ENCODE results near the gene MEPCE. TPM values are rescaled to one million over a fixed set of nuclear protein-coding genes. Genes with fewer than 3 reads are reported as not detected.
A peak's percentile ranks its signal among the peaks of the same experiment; 100 is the strongest.

Gene MEPCE
- total and polyA plus RNA-seq, 4 donors = 18.5 to 41.8 (median 39.0) TPM

- H3K36me3 ChIP-seq (ENCODE audit: control insufficient read depth, insufficient read depth, low read length) = peaks cover 45% of the 10 kb centered on the region
- peaks cover 59% of the 10 kb centered on the region for H3K4me1 ChIP-seq (ENCODE audit: control insufficient read depth, insufficient read depth, low read length)
- H3K27me3 ChIP-seq (ENCODE audit: control insufficient read depth, insufficient read depth, low read length) = no peaks in the 10 kb centered on the region
- no peak overlapping the region for H3K4me3 ChIP-seq (ENCODE audit: low read depth, low read length)
- no peak for DNase-seq (ENCODE audit: low read depth in 4 of 6, low spot score in 6 of 6)
- WGBS (ENCODE audit: insufficient coverage) = 91% methylated on average over 3 of the region's 4 CpGs
- H3K27ac ChIP-seq (ENCODE audit: low read depth, low read length) = no peak overlapping the region
- H3K9me3 ChIP-seq (ENCODE audit: control insufficient read depth, insufficient read depth, low read length) = no peaks in the 10 kb centered on the region
Measured at GRCh38 chr7:100432053-100432452, 2.4 kb downstream of the MEPCE start.

GRCh38 chr7:100432621-100433275, 3.1 kb downstream of the MEPCE start:
- no peak for DNase-seq (ENCODE audit: low read depth in 4 of 6, low spot score in 6 of 6)
- no peak overlapping the region for H3K4me3 ChIP-seq (ENCODE audit: low read depth, low read length)
- no peaks in the 10 kb centered on the region for H3K27me3 ChIP-seq (ENCODE audit: control insufficient read depth, insufficient read depth, low read length)
- peaks cover 58% of the 10 kb centered on the region for H3K4me1 ChIP-seq (ENCODE audit: control insufficient read depth, insufficient read depth, low read length)
- no peaks in the 10 kb centered on the region for H3K9me3 ChIP-seq (ENCODE audit: control insufficient read depth, insufficient read depth, low read length)
- WGBS (ENCODE audit: insufficient coverage) = 90% methylated on average over 17 of the region's 21 CpGs
- no peak overlapping the region for H3K27ac ChIP-seq (ENCODE audit: low read depth, low read length)
- peaks cover 45% of the 10 kb centered on the region for H3K36me3 ChIP-seq (ENCODE audit: control insufficient read depth, insufficient read depth, low read length)

GRCh38 chr7:100433276-100433591, 3.6 kb downstream of the MEPCE start:
- Histone ChIP-seq H3K4me1 (ENCODE audit: control insufficient read depth, insufficient read depth, low read length) (peaks cover 53% of the 10 kb centered on the region), H3K36me3 (ENCODE audit: control insufficient read depth, insufficient read depth, low read length) (peaks cover 45% of the 10 kb centered on the region), H3K27ac (ENCODE audit: low read depth, low read length) (no peak overlapping the region), H3K9me3 (ENCODE audit: control insufficient read depth, insufficient read depth, low read length) (no peaks in the 10 kb centered on the region), H3K4me3 (ENCODE audit: low read depth, low read length) (no peak overlapping the region), H3K27me3 (ENCODE audit: control insufficient read depth, insufficient read depth, low read length) (no peaks in the 10 kb centered on the region)
- 73% methylated on average over 3 of the region's 4 CpGs for WGBS (ENCODE audit: insufficient coverage)
- no peak for DNase-seq (ENCODE audit: low read depth in 4 of 6, low spot score in 6 of 6)

GRCh38 chr7:100433592-100434296, 4.1 kb downstream of the MEPCE start:
- no peak for DNase-seq (ENCODE audit: low read depth in 4 of 6, low spot score in 6 of 6)
- H3K27me3 ChIP-seq (ENCODE audit: control insufficient read depth, insufficient read depth, low read length) = no peaks in the 10 kb centered on the region
- H3K9me3 ChIP-seq (ENCODE audit: control insufficient read depth, insufficient read depth, low read length) = no peaks in the 10 kb centered on the region
- WGBS (ENCODE audit: insufficient coverage) = 96% methylated on average over 7 of the region's 10 CpGs
- peaks cover 45% of the 10 kb centered on the region for H3K36me3 ChIP-seq (ENCODE audit: control insufficient read depth, insufficient read depth, low read length)
- peaks cover 50% of the 10 kb centered on the region for H3K4me1 ChIP-seq (ENCODE audit: control insufficient read depth, insufficient read depth, low read length)
- H3K27ac ChIP-seq (ENCODE audit: low read depth, low read length) = no peak overlapping the region
- H3K4me3 ChIP-seq (ENCODE audit: low read depth, low read length) = no peak overlapping the region

- WGBS (ENCODE audit: insufficient coverage) = 90% methylated on average over 18 of the region's 22 CpGs
- Histone ChIP-seq H3K27me3 (ENCODE audit: control insufficient read depth, insufficient read depth, low read length) (no peaks in the 10 kb centered on the region), H3K4me3 (ENCODE audit: low read depth, low read length) (no peak overlapping the region)
Measured at GRCh38 chr7:100434297-100435144, 4.9 kb downstream of the MEPCE start.

GRCh38 chr7:100435401-100436304, 6.0 kb downstream of the MEPCE start:
- WGBS (ENCODE audit: insufficient coverage) = 2% methylated on average over 81 of the region's 81 CpGs
- H3K27ac ChIP-seq (ENCODE audit: low read depth, low read length) = peak overlapping the region; percentile 87
- no peaks in the 10 kb centered on the region for H3K9me3 ChIP-seq (ENCODE audit: control insufficient read depth, insufficient read depth, low read length)
- peak overlapping the region; percentile 78 for H3K4me3 ChIP-seq (ENCODE audit: low read depth, low read length)
- H3K4me1 ChIP-seq (ENCODE audit: control insufficient read depth, insufficient read depth, low read length) = peaks cover 46% of the 10 kb centered on the region
- H3K36me3 ChIP-seq (ENCODE audit: control insufficient read depth, insufficient read depth, low read length) = peaks cover 44% of the 10 kb centered on the region
- H3K27me3 ChIP-seq (ENCODE audit: control insufficient read depth, insufficient read depth, low read length) = no peaks in the 10 kb centered on the region
- peak in 2 of 6 donors; percentile 25 to 40 for DNase-seq (ENCODE audit: low read depth in 4 of 6, low spot score in 6 of 6)

More at GRCh38 chr7:100434297-100435144, 4.9 kb downstream of the MEPCE start:
- Histone ChIP-seq H3K36me3 (ENCODE audit: control insufficient read depth, insufficient read depth, low read length) (peaks cover 45% of the 10 kb centered on the region), H3K9me3 (ENCODE audit: control insufficient read depth, insufficient read depth, low read length) (no peaks in the 10 kb centered on the region), H3K27ac (ENCODE audit: low read depth, low read length) (no peak overlapping the region), H3K4me1 (ENCODE audit: control insufficient read depth, insufficient read depth, low read length) (peaks cover 50% of the 10 kb centered on the region)
- no peak for DNase-seq (ENCODE audit: low read depth in 4 of 6, low spot score in 6 of 6)

GRCh38 chr7:100437150-100438100, 7.8 kb downstream of the MEPCE start:
- 97% methylated on average over 16 of the region's 28 CpGs for WGBS (ENCODE audit: insufficient coverage)
- H3K27ac ChIP-seq (ENCODE audit: low read depth, low read length) = no peak overlapping the region
- no peaks in the 10 kb centered on the region for H3K27me3 ChIP-seq (ENCODE audit: control insufficient read depth, insufficient read depth, low read length)
- DNase-seq (ENCODE audit: low read depth in 4 of 6, low spot score in 6 of 6) = no peak
- no peak overlapping the region for H3K4me3 ChIP-seq (ENCODE audit: low read depth, low read length)
- H3K9me3 ChIP-seq (ENCODE audit: control insufficient read depth, insufficient read depth, low read length) = no peaks in the 10 kb centered on the region
- H3K4me1 ChIP-seq (ENCODE audit: control insufficient read depth, insufficient read depth, low read length) = peaks cover 28% of the 10 kb centered on the region
- peaks cover 36% of the 10 kb centered on the region for H3K36me3 ChIP-seq (ENCODE audit: control insufficient read depth, insufficient read depth, low read length)

- H3K36me3 ChIP-seq (ENCODE audit: control insufficient read depth, insufficient read depth, low read length) = peaks cover 29% of the 10 kb centered on the region
- no peaks in the 10 kb centered on the region for H3K9me3 ChIP-seq (ENCODE audit: control insufficient read depth, insufficient read depth, low read length)
- H3K27me3 ChIP-seq (ENCODE audit: control insufficient read depth, insufficient read depth, low read length) = no peaks in the 10 kb centered on the region
- no peak overlapping the region for H3K4me3 ChIP-seq (ENCODE audit: low read depth, low read length)
- WGBS (ENCODE audit: insufficient coverage) = no CpG with 5 or more reads among the region's 2 CpGs
- H3K4me1 ChIP-seq (ENCODE audit: control insufficient read depth, insufficient read depth, low read length) = peaks cover 21% of the 10 kb centered on the region
- no peak overlapping the region for H3K27ac ChIP-seq (ENCODE audit: low read depth, low read length)
- DNase-seq (ENCODE audit: low read depth in 4 of 6, low spot score in 6 of 6) = no peak
Measured at GRCh38 chr7:100438172-100438571, 8.5 kb downstream of the MEPCE start.
